RCC 7860 (cell line): ENCODE measurements around the gene CALHM5.

Experiments
- DNase-seq: peaks from one replicate; pipeline ENCODE4 v3.0.0-alpha.2; 2015; ENCODE audit warnings: low spot score
- FAIRE-seq: peaks from 2 replicates; lab custom pipeline; 2012; peaks lifted over from hg19 to GRCh38; lab: Jason Lieb, UNC

Gene CALHM5

GRCh38 chr6:116500969-116501433 lies 10.4 kb upstream of the CALHM5 start:
- DNase-seq, result peak; percentile 10
- FAIRE-seq, result no peak

GRCh38 chr6:116507324-116507723 lies 4.1 kb upstream of the CALHM5 start:
- DNase-seq (no peak), FAIRE-seq (no peak)

GRCh38 chr6:116508527-116508926 lies 2.9 kb upstream of the CALHM5 start:
- DNase-seq (no peak), FAIRE-seq (no peak)

- no peak for FAIRE-seq
- DNase-seq, result no peak
Observed at GRCh38 chr6:116512111-116512559, 696 bp downstream of the CALHM5 start.

GRCh38 chr6:116512734-116513133 lies 1.3 kb downstream of the CALHM5 start:
- no peak for DNase-seq
- FAIRE-seq, result no peak

GRCh38 chr6:116513224-116513875 lies 1.9 kb downstream of the CALHM5 start:
- FAIRE-seq, result no peak
- DNase-seq, result no peak

GRCh38 chr6:116514111-116514510 lies 2.7 kb downstream of the CALHM5 start:
- DNase-seq (no peak), FAIRE-seq (no peak)

- FAIRE-seq, result no peak
- no peak for DNase-seq
Observed at GRCh38 chr6:116515141-116515540, 3.7 kb downstream of the CALHM5 start.

GRCh38 chr6:116518621-116519368 lies 7.4 kb downstream of the CALHM5 start:
- no peak for FAIRE-seq
- DNase-seq, result no peak

- FAIRE-seq (no peak), DNase-seq (no peak)
Observed at GRCh38 chr6:116522896-116523295, 11.5 kb downstream of the CALHM5 start.

- DNase-seq (no peak), FAIRE-seq (no peak)
Observed at GRCh38 chr6:116524236-116524635, 12.8 kb downstream of the CALHM5 start.

- FAIRE-seq (no peak), DNase-seq (no peak)
Observed at GRCh38 chr6:116528133-116528532, 16.7 kb downstream of the CALHM5 start.

- FAIRE-seq (no peak), DNase-seq (no peak)
Observed at GRCh38 chr6:116528780-116529179, 17.3 kb downstream of the CALHM5 start.

- FAIRE-seq (no peak), DNase-seq (no peak)
Observed at GRCh38 chr6:116529466-116530290, 18.2 kb downstream of the CALHM5 start.

GRCh38 chr6:116530436-116530835 lies 19.0 kb downstream of the CALHM5 start:
- DNase-seq, result peak; percentile 25

GRCh38 chr6:116531675-116532570 lies 20.5 kb downstream of the CALHM5 start:
- DNase-seq (peak; percentile 49), FAIRE-seq (peak; percentile 59)

More at GRCh38 chr6:116530436-116530835, 19.0 kb downstream of the CALHM5 start:
- FAIRE-seq, result peak; percentile 72

- FAIRE-seq (no peak), DNase-seq (no peak)
Observed at GRCh38 chr6:116533233-116533957, 22.0 kb downstream of the CALHM5 start.

- DNase-seq (no peak), FAIRE-seq (no peak)
Observed at GRCh38 chr6:116535109-116535508, 23.7 kb downstream of the CALHM5 start.

GRCh38 chr6:116536216-116536621 lies 24.8 kb downstream of the CALHM5 start:
- FAIRE-seq, result peak; percentile 78

GRCh38 chr6:116542426-116542825 lies 31.0 kb downstream of the CALHM5 start:
- DNase-seq (no peak), FAIRE-seq (no peak)

More at GRCh38 chr6:116536216-116536621, 24.8 kb downstream of the CALHM5 start:
- DNase-seq, result peak; percentile 13
